Muscle layer of colon (tissue), 2 donors: ENCODE results near the gene ERAL1.
"Not testable (repeated sequence)": the region's sequence is repeated elsewhere in the genome, so short reads cannot be mapped to it uniquely, and the experiment has no call there.

ENCODE experiments used
- H3K27ac ChIP-seq: one replicate; pipeline ENCODE4 v1.7.0; 2013; ENCODE audit warnings: low read depth, mild to moderate bottlenecking, low read length, moderate library complexity
- H3K27me3 ChIP-seq, 2 donors: one replicate each; pipeline ENCODE4 v1.7.0; 2013; ENCODE audit warnings: low read length in 2 of 2, mild to moderate bottlenecking in 2 of 2; ENCODE audit not compliant: insufficient read depth in 2 of 2, control insufficient read depth in 1 of 2
- H3K36me3 ChIP-seq: one replicate; pipeline ENCODE4 v1.7.0; 2013; ENCODE audit warnings: mild to moderate bottlenecking, low read length; ENCODE audit not compliant: insufficient read depth
- H3K4me1 ChIP-seq: one replicate; pipeline ENCODE4 v1.7.0; 2013; ENCODE audit warnings: mild to moderate bottlenecking, low read length; ENCODE audit not compliant: insufficient read depth
- H3K4me3 ChIP-seq, 2 donors: one replicate each; pipeline ENCODE4 v1.7.0; 2013; ENCODE audit warnings: low read length in 2 of 2, low read depth in 1 of 2, mild to moderate bottlenecking in 1 of 2, moderate library complexity in 1 of 2
- H3K9ac ChIP-seq: one replicate; pipeline ENCODE4 v1.7.0; 2013; ENCODE audit warnings: low read length
- H3K9me3 ChIP-seq: one replicate; pipeline ENCODE4 v1.7.0; 2013; ENCODE audit warnings: mild to moderate bottlenecking, low read length
- donor health status: abdominal sarcoma.
- donor health status: Adenocarcinoma of cecum.

The ERAL1 gene

DNA sequence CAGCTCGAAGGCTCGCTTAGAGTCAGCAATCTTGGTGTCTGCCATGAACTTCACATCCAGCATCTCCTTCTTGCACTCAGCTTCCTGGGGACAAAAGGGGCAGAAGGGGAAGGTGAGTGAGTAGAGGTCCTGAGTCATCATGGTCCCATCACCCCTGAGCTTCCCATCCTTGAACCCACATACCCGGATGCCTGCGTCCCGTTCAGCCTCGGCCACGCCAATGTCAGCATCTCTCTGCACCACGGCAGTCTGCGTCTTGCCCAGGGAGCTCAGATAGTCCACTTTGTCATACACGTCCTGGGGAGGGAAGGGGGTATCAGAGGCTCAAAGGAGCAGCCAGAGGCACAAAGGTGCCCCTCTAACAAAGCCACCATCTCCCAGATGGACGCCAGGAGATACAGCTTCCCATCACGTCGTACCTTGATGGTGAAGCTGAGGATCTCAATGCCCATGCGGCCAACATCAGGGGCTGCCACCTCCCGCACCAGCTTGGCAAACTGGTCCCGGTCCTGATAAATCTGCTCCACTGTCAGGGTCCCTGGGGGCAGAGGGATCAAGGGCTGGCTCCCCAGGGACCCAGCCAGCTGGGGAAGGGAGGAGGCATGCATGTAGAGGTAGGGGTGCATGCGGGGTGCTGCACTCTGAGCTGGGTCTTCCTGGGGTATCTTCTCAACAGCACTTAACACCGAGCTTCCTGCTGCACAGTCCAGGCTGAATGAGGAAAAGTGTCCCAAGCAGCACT lies 27.5 kb downstream of the ERAL1 start:
- Histone ChIP-seq H3K4me1 (no peaks in the 10 kb centered on the region), H3K36me3 (peaks cover 74% of the 10 kb centered on the region), H3K9me3 (no peaks in the 10 kb centered on the region), H3K27me3 (no peaks in the 10 kb centered on the region), H3K27ac (no peak overlapping the region), H3K9ac (no peak overlapping the region), H3K4me3 (no peak overlapping the region)

- Histone ChIP-seq H3K27ac (no peak overlapping the region), H3K36me3 (peaks cover 70% of the 10 kb centered on the region), H3K4me3 (no peak overlapping the region)
Observed at GRCh38 chr17:28883967-28884702, 29.3 kb downstream of the ERAL1 start.

GRCh38 chr17:28885363-28885762 lies 30.5 kb downstream of the ERAL1 start:
- H3K9me3 ChIP-seq, result no peaks in the 10 kb centered on the region

More at GRCh38 chr17:28883967-28884702, 29.3 kb downstream of the ERAL1 start:
- Histone ChIP-seq H3K27me3 (no peaks in the 10 kb centered on the region), H3K4me1 (no peaks in the 10 kb centered on the region), H3K9me3 (no peaks in the 10 kb centered on the region), H3K9ac (no peak overlapping the region)

DNA sequence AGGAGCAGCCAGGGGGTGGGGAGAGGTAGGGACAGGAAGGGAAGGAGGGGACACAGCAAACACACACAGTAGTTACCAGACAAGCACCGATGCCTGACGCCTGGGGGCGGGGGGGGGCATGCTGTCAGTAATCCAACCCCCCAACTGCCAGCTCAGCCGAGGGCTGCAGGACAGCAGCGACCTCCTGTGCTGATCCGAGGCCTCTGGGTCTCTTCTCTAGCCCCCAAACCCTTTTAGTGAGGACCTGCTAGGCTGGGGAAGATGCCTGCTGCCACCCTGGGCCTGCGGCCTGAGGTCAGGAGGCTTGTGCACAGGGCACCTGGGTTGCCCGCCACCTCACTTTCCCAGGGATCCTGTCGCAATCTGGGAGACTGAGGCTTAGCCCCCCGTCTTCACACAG lies 31.1 kb downstream of the ERAL1 start:
- Histone ChIP-seq H3K9ac (no peak overlapping the region), H3K9me3 (no peaks in the 10 kb centered on the region), H3K4me1 (no peaks in the 10 kb centered on the region), H3K27ac (no peak overlapping the region), H3K27me3 (no peaks in the 10 kb centered on the region), H3K4me3 (no peak overlapping the region), H3K36me3 (peaks cover 52% of the 10 kb centered on the region)

More at GRCh38 chr17:28885363-28885762, 30.5 kb downstream of the ERAL1 start:
- Histone ChIP-seq H3K9ac (no peak overlapping the region), H3K4me3 (no peak overlapping the region), H3K4me1 (no peaks in the 10 kb centered on the region), H3K27ac (no peak overlapping the region), H3K27me3 (no peaks in the 10 kb centered on the region), H3K36me3 (peaks cover 58% of the 10 kb centered on the region)

GRCh38 chr17:28887871-28888471 lies 33.2 kb downstream of the ERAL1 start:
- no peak overlapping the region for H3K9ac ChIP-seq
- H3K36me3 ChIP-seq, result peaks cover 32% of the 10 kb centered on the region
- H3K27me3 ChIP-seq, result no peaks in the 10 kb centered on the region
- no peak overlapping the region for H3K4me3 ChIP-seq
- H3K4me1 ChIP-seq, result no peaks in the 10 kb centered on the region
- H3K9me3 ChIP-seq, result no peaks in the 10 kb centered on the region
- no peak overlapping the region for H3K27ac ChIP-seq

DNA sequence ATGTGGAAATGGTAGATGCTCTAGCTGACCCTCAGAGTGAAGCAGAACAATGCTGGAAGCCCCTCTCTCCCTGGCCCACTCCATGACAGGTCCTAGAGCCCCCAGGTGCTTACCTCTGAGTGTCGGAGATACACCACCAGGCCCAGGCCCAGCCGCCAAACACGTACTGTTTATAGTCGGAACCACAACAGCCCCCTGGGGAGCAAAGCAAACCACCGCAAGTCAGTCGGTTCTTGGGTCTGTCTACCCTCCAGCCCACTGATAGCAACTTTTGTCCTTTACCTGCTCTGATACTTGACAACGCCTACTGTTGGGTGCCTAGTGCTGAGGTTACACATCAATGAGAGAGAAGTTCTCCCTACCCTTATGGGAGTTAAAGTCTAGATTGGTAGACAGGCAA lies 34.0 kb downstream of the ERAL1 start:
- Histone ChIP-seq H3K27me3 (no peaks in the 10 kb centered on the region), H3K9me3 (no peaks in the 10 kb centered on the region), H3K9ac (no peak overlapping the region), H3K27ac (no peak overlapping the region), H3K4me1 (no peaks in the 10 kb centered on the region), H3K36me3 (peaks cover 27% of the 10 kb centered on the region), H3K4me3 (no peak overlapping the region)

DNA sequence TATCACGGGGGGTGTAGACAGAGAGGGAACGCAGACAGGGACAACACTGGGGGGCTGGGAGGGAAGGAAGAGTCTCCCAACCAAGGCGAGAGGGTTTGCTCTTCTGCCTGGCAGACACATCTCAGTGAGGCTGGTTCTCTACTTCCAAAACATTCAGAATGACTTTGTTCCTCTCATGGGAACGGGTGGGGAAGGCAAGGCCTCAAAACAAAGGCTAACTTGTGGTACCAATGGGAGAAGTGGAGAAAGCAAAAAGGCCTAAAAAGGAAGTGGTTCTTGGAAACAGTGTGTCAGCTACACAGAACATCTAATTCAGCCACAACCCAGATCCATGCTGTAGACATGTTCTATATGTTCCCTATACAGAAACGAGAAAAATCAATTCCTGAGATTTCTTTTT lies 35.2 kb downstream of the ERAL1 start:
- peaks cover 18% of the 10 kb centered on the region for H3K36me3 ChIP-seq
- no peak overlapping the region for H3K9ac ChIP-seq
- no peak overlapping the region for H3K27ac ChIP-seq
- H3K27me3 ChIP-seq, result no peaks in the 10 kb centered on the region
- no peak overlapping the region for H3K4me3 ChIP-seq
- no peaks in the 10 kb centered on the region for H3K9me3 ChIP-seq
- H3K4me1 ChIP-seq, result no peaks in the 10 kb centered on the region

GRCh38 chr17:28891201-28891600 lies 36.4 kb downstream of the ERAL1 start:
- Histone ChIP-seq H3K36me3 (peaks cover 10% of the 10 kb centered on the region), H3K9ac (no peak overlapping the region), H3K9me3 (no peaks in the 10 kb centered on the region), H3K4me1 (peaks cover 6% of the 10 kb centered on the region), H3K4me3 (no peak overlapping the region), H3K27ac (no peak overlapping the region), H3K27me3 (no peaks in the 10 kb centered on the region)

- Histone ChIP-seq H3K4me3 (no peak overlapping the region), H3K4me1 (peaks cover 12% of the 10 kb centered on the region), H3K36me3 (peaks cover 10% of the 10 kb centered on the region), H3K27ac (no peak overlapping the region), H3K9ac (no peak overlapping the region), H3K27me3 (no peaks in the 10 kb centered on the region), H3K9me3 (no peaks in the 10 kb centered on the region)
Observed at GRCh38 chr17:28892024-28892423, 37.2 kb downstream of the ERAL1 start.

- H3K27ac ChIP-seq, H3K36me3 ChIP-seq, H3K9ac ChIP-seq, H3K27me3 ChIP-seq, H3K9me3 ChIP-seq, H3K4me3 ChIP-seq: not testable (repeated sequence)
- peaks cover 20% of the 10 kb centered on the region for H3K4me1 ChIP-seq
Observed at GRCh38 chr17:28893248-28894183, 38.7 kb downstream of the ERAL1 start.
